Activated T-helper 17 cell treated with anti-CD3 and anti-CD28 coated beads, Interleukin-2, amount 50 U/mL, for 72 hours (primary cell): Measurements from ENCODE around the gene RRBP1. TPM values are rescaled to one million over a fixed set of nuclear protein-coding genes. Genes with fewer than 3 reads are reported as not detected.

Experiments used
- ATAC-seq: fragments of 150-1000 bp; cut with Tn5 transposase; replicated peaks from 2 replicates; pipeline ENCODE4 v1.10.0; 2021; ENCODE audit warnings: mild to moderate bottlenecking, moderate library complexity
- H3K27ac Mint-ChIP-seq: one replicate; pipeline ENCODE4 v1.8.0; 2022; ENCODE audit warnings: mixed read lengths
- H3K27me3 Mint-ChIP-seq: one replicate; pipeline ENCODE4 v1.8.0; 2022; ENCODE audit warnings: mixed read lengths
- H3K36me3 Mint-ChIP-seq: one replicate; pipeline ENCODE4 v1.8.0; 2022; ENCODE audit warnings: low read depth, mild to moderate bottlenecking, mixed read lengths
- H3K4me1 Mint-ChIP-seq: one replicate; pipeline ENCODE4 v1.8.0; 2022; ENCODE audit warnings: mixed read lengths
- H3K4me3 Mint-ChIP-seq: one replicate; pipeline ENCODE4 v1.8.0; 2022; ENCODE audit warnings: mild to moderate bottlenecking, mixed read lengths
- H3K9me3 Mint-ChIP-seq: one replicate; pipeline ENCODE4 v1.8.0; 2022; ENCODE audit warnings: mixed read lengths
- total RNA-seq, 2 donors: library from RNA; stranded (reverse); gene quantifications; one replicate each; pipeline ENCODE4 v1.2.3, GENCODE V29; 2022

The RRBP1 gene
- total RNA-seq, 2 donors from 2014 or later = 21.6 to 32.5 TPM

GRCh38 chr20:17568045-17568788, 113.8 kb downstream of the RRBP1 start:
- ATAC-seq = no peak
- H3K27me3 Mint-ChIP-seq = peaks cover 3% of the 10 kb centered on the region
- no peaks in the 10 kb centered on the region for H3K9me3 Mint-ChIP-seq
- H3K27ac Mint-ChIP-seq = no peak overlapping the region
- peak overlapping the region; percentile 96 for H3K4me3 Mint-ChIP-seq
- peaks cover 12% of the 10 kb centered on the region for H3K4me1 Mint-ChIP-seq
- peaks cover 6% of the 10 kb centered on the region for H3K36me3 Mint-ChIP-seq

GRCh38 chr20:17566345-17566744, 115.7 kb downstream of the RRBP1 start:
- H3K4me3 Mint-ChIP-seq = no peak overlapping the region
- no peak for ATAC-seq
- H3K4me1 Mint-ChIP-seq = peaks cover 7% of the 10 kb centered on the region
- no peak overlapping the region for H3K27ac Mint-ChIP-seq
- H3K36me3 Mint-ChIP-seq = peaks cover 6% of the 10 kb centered on the region
- no peaks in the 10 kb centered on the region for H3K9me3 Mint-ChIP-seq
- peaks cover 3% of the 10 kb centered on the region for H3K27me3 Mint-ChIP-seq

- Mint-ChIP-seq H3K27ac (no peak overlapping the region), H3K4me1 (peaks cover 9% of the 10 kb centered on the region), H3K27me3 (peaks cover 3% of the 10 kb centered on the region), H3K4me3 (no peak overlapping the region), H3K36me3 (peaks cover 6% of the 10 kb centered on the region), H3K9me3 (no peaks in the 10 kb centered on the region)
- ATAC-seq = no peak
Measured at GRCh38 chr20:17565169-17565845, 116.7 kb downstream of the RRBP1 start.

Other genes with a start within 250 kb of the RRBP1 start
- under 1 TPM; 0.48 to 0.58 TPM for gene BFSP1, start 150.9 kb downstream of the RRBP1 start, total RNA-seq
- gene DSTN, start 112.2 kb downstream of the RRBP1 start, total RNA-seq = 10 to 100 TPM; 42.9 to 45.8 TPM
- gene BANF2, start 17.7 kb upstream of the RRBP1 start, total RNA-seq = not detected